G401 (cell line): ENCODE results near the gene TANC1. TPM values are rescaled to one million over a fixed set of nuclear protein-coding genes. Genes with fewer than 3 reads are reported as not detected.
"Not testable (repeated sequence)": the region's sequence is repeated elsewhere in the genome, so short reads cannot be mapped to it uniquely, and the experiment has no call there.

Experiments
- DNase-seq: peaks from one replicate; pipeline ENCODE4 v3.0.0-alpha.2; 2015; ENCODE audit warnings: low spot score
- in situ Hi-C: cut with HindIII; loops from 2 replicates; pipeline ENCODE4 v1.10.0; 2016; ENCODE audit warnings: low sequenced_read_pairs, mixed read lengths
- total RNA-seq: library from RNA; depleted of rRNA; stranded (reverse); fragments of >200 nt; shearing (Covaris generic); gene quantifications from 2 replicates; pipeline ENCODE4 v1.2.3, GENCODE V29; 2014

TANC1 gene
- total RNA-seq, 1 experiment from 2014 or later = 2.8 TPM

DNA sequence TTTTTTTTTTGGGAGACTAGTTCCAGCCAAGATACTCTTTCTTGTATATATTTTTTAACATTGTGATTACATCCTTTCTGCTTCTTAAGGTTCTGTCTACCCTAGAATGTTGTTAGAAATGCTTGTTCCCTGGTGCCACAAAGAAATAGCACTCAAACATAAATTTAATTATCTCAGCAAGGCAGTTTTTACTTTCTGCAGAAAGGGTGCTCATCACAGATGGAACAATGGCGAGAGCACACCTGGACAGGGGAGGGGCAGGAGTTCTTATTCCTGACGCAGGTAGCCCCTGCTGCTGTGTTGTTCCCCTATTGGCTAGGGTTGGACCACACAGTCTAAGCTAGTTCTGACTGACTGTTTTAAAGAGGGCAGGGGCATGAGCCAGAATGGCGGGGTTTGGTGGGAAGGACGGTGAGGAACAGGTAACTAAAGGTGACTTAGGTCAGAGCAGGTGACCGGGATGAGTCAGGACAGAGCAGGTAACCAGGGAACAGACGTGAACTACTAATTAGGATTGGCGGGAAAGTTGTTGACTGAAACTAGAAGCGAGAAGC lies 127.9 kb downstream of the TANC1 start:
- in situ Hi-C loops, DNase-seq: not testable (repeated sequence)

DNA sequence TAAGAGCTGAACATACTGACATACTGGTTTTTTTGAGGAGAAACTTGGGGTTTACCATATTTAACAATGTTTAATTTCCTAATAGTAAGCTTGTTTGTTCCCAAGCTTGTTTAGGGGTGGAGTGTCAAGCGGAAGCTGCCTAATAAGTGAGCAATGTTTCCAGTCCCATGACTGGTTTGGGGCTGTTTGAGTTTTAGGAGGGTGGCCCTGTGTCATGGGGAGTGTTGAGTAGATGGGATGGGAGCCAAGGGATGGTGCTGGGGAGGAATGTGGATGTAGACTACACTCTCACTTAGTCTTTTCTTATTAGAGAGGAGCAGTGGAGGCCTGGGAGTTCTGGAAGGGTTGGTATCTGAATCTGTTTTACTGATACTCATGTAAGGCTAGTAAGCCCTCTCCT lies 128.5 kb downstream of the TANC1 start:
- in situ Hi-C loops = no loop called here
- no peak for DNase-seq

GRCh38 chr2:159098361-159098760 lies 129.9 kb downstream of the TANC1 start:
- in situ Hi-C loops = no loop called here
- DNase-seq = no peak

DNA sequence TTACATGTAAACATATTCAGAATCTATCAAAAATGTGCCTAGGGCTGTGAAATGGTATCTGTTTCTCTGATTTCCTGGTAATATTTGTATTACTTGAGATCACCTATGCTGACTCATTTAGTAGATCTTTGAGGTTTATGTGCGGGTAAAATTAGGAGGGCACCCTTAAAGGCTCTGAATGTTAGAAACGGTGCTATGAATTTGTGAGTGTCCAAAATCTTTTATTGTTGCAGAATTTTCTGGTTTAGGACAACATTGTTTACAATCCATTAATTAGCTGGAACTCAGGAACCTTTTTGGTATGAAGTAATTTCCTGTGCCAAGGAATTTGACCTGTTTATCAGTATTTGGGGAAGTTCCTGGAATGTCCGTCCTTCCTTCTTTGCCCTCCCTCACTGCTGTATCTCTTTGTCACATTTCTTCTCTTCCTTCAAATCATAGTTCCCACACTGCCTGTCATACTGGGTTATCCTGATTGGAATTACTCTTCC lies 130.5 kb downstream of the TANC1 start:
- in situ Hi-C loops = no loop called here
- no peak for DNase-seq

- DNase-seq = no peak
- in situ Hi-C loops = no loop called here
These were observed 133.5 kb downstream of the TANC1 start for GRCh38 chr2:159101755-159102489.

DNA sequence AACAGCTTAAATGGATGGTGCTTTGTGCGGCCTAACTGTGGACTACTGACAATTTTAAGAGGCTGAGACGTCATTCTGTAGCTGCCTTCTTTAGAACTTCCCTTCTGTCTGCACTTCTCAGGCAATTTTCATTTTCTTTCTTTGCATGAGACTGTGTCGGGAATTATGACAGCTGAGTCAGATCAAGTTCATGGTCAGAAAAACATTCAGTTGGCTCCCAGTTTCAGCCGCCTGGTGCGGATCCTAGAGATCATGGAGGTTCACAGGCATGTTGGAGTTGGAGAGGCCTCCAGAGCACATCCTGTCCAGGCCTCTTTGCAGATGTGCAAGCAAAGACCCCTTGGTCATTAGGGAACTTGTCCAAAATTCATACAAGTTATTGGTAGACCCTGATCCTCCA lies 135.0 kb downstream of the TANC1 start:
- no peak for DNase-seq
- in situ Hi-C loops = no loop called here

- in situ Hi-C loops = no loop called here
- DNase-seq = no peak
These were observed 137.7 kb downstream of the TANC1 start for GRCh38 chr2:159106109-159106508.

- in situ Hi-C loops = no loop called here
These were observed 139.9 kb downstream of the TANC1 start for GRCh38 chr2:159108181-159108893.

GRCh38 chr2:159109517-159109916 lies 141.1 kb downstream of the TANC1 start:
- in situ Hi-C loops = no loop called here

More at GRCh38 chr2:159108181-159108893, 139.9 kb downstream of the TANC1 start:
- peak; percentile 94 for DNase-seq

GRCh38 chr2:159110784-159111183 lies 142.3 kb downstream of the TANC1 start:
- DNase-seq = no peak
- in situ Hi-C loops = no loop called here

More at GRCh38 chr2:159109517-159109916, 141.1 kb downstream of the TANC1 start:
- no peak for DNase-seq

DNA sequence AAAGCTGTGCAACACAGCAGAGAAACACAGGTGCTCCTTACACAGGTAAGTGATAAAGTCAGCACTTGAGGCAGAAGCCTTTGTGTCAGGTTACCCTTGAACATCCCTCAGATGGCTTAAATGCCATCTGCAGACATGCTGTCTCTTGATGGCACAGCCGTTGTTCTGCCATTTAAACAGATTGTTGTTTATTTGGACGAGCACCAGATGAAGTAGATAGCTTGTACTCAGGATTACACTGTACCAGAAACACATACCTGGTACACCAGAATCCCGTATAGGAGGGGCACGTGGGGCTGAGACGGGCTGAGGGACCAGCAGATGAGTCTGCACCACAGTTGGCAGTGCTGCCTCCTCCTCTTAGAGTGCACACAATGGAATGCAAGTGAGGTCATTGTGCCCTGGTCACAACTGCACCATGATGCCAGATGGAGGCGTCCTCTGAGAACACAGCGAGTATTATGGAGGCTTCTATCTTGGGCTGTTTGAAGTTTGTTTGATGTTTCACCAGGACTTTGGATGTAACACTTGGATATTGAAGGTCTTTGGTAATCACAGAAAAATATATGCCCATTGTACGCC lies 143.0 kb downstream of the TANC1 start:
- in situ Hi-C loops = no loop called here
- DNase-seq = peak; percentile 79

DNA sequence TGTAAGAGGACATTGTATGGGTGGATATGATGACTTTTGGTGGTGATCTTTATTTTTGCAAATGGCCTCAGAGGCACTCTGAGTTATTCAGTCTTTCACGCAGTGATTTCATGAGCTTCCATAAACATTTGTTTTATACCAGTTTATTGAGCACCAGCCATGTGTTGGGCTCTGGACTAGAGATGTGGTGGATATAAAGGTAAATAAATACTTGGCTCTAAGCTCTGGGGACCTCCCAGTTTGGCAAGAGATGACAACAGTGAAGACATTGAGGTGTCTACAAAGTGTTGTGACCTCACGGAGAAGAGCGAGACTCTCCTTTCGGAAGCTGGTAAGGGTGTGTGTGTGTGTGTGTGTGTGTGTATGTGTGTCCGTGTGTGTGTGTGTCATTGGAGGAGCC lies 146.4 kb downstream of the TANC1 start:
- in situ Hi-C loops = no loop called here
- DNase-seq = no peak

DNA sequence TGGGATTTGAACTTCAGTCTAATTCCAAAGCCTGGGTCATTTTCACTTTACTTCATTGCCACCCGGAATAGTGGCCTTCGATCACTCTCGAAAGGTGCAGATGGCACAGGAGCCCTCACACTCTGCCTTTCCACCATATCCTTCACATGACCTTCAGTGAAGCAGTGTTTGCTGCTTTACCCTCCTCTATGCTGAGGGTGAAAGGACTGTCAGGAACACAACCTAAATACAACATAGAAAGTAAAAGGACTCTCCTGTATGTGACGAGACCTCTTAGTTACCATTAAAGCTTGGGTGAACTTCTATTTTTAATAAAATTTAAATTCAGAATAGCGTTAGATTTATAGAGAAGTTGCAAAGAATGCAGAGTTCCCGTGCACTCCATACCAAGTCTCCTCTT lies 148.5 kb downstream of the TANC1 start:
- in situ Hi-C loops = no loop called here
- no peak for DNase-seq

- DNase-seq = no peak
- in situ Hi-C loops = no loop called here
These were observed 149.2 kb downstream of the TANC1 start for GRCh38 chr2:159117658-159118057.

DNA sequence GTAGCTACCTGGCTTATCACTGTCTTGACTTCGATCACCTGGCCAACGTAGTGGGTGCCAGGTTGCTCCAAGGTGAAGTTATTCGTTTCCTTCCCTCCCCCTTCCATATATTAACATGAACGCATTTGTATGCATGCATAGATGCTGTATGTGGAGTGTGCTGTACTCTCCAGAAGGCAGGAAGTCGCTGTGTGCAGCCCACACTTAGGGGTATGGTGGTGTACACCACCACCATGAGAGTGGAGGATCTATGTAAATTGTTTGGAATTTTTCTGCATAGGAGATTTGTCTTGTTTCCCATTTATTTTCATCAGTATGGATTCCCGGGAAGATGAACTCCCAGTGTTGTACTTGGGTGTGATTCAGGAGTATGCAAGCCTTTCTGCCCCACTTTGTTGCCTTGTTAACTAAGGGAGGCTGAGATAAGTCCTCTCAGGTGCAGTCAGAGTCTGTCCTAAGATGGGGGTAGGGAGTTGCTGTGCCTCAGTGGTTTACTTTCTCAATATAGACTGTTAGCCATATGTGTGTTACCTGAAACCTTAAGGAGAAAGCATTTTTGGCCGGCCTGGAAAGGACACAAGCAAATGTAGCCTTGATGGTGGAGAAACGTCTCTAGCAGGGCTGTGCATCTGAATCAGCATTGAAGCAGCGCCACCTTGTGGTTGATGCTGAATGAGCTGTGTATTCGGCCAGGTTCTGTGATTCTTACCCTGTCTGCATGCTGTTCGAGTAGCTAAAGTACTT lies 149.8 kb downstream of the TANC1 start:
- in situ Hi-C loops = no loop called here
- DNase-seq = peak; percentile 92

- in situ Hi-C loops = no loop called here
- no peak for DNase-seq
These were observed 150.5 kb downstream of the TANC1 start for GRCh38 chr2:159118859-159119500.

DNA sequence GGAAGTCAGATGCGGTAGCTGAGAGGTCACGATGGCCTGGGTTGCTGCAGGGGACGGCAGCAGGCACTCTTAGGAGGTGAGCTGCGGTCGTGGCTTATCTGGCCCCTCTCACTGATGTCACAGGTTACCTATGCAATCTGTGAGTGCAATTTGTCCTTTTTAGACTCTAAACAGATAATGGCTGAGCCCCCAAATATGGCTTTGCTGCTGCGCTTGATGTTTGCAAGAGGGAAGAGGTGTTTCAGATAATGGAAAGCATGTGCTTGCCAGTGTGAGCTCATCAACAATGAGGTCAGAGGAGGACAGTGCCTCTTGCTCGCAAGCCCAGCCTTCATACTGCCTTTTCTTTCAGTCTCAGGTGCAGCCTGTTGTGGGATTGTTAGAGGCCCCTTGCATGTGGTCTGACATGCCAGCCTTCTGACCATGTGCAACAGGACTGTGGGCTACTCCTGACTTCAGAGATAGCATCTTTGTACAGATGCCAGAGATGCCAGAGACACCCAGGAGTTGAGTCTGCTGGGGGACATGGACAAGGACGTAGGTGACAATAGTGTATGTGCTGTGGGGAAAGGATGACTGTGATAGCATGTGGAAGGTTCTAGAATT lies 151.3 kb downstream of the TANC1 start:
- in situ Hi-C loops = no loop called here
- no peak for DNase-seq

- no peak for DNase-seq
- in situ Hi-C loops = no loop called here
These were observed 155.3 kb downstream of the TANC1 start for GRCh38 chr2:159123786-159124185.
